SW 1271 (cell line): Measurements from ENCODE around the gene CISD3.
"Not testable (repeated sequence)": the region's sequence is repeated elsewhere in the genome, so short reads cannot be mapped to it uniquely, and the experiment has no call there.

Experiments used
- DNase-seq, 2 experiments: peaks; one replicate each; lab custom pipeline; 2025; lab: John Stamatoyannopoulos, UW

The CISD3 gene

DNA sequence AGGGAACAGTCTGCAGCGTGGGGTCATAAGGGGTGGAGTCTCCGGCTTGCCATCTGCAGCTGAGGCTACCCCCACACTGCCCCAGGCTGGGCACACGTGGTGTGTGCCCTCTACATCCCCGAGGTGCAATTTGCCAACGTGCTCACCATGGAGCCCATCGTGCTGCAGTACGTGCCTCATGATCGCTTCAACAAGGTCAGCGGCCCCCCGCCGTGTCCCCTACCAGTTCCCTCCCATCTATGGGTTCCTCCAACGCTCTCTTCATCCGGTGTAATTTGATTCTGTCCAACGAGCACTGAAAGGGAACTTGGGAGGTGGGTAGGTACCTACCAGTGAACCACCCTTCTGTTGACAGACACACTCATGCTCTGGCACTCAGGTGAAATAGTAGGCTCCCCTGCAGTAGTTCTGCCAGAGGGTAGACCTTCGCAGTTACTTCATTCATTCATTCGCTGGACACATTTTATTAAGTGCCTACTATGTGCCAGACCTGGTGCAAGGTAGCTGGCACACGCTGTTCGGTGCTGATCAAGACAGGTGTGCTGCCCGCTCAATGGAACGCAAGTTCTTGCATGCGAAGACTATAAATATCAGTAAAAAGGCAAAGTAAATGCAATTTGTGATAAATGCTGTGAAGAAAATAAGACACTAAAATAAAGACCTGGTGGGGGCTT lies 22.3 kb upstream of the CISD3 start:
- DNase-seq = no peak

DNA sequence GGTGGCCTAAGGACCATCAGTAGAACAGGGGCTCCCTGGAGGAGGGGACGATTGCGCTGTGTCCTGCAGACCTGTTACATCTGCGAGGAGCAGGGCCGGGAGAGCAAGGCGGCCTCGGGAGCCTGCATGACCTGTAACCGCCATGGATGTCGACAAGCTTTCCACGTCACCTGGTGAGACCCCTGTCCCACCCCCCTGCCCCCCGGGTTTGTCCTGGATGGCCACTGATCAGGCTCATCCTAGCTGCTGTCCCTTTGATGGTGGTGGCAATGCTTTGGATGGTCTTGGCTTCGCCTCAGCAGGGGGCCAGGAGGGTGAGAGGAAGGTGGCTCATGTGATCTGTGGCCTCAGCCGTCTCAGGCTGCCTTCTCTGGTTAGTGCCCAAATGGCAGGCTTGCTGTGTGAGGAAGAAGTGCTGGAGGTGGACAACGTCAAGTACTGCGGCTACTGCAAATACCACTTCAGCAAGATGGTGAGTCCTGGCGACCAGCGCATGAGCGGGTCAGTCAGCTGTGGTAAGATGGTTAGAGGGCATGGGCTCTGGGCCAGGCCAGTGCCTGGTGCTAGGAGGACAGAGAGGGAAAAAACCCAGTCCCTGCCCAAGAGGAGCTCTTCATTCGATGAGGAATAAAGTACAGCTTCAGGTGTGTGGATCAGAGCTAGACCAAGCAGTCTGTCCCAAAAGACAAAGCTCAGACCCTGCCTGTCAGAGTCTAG lies 20.9 kb upstream of the CISD3 start:
- no peak for DNase-seq

DNA sequence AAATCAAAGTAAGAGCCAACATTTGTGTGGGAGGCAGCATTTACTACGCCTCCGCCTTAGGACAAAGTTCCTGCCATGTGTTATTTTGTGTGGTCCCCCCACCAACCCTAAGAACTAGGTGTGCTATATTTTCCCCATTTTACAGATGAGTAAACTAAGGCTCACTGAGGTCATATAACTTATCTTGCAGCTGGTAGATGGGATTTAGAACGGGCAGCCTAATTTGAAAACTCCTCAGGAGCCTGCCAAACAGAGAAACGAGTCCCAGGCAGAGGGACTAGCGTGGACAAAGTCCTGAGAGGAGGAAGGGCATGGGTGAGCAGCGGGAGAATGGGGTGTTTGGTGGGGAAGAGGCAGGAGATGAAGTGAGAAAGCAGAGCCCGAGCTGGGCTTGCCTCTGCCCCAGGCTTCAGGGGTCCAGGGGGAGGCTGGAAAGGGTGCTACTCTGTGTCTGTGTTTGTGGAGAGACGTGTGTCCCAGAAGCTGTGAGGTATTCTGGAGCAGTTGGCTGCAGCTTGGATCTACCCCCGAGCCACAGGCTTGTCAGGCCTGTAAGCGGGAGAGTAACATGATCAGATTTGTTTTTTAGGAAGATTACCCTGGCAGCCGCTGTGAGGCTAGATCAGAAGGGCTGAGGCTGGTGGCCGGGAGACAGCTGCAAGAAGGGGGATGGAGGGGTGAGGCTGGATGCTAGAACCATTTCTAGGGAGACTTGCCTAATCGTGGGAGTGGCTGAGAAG lies 20.1 kb upstream of the CISD3 start:
- DNase-seq = no peak

DNA sequence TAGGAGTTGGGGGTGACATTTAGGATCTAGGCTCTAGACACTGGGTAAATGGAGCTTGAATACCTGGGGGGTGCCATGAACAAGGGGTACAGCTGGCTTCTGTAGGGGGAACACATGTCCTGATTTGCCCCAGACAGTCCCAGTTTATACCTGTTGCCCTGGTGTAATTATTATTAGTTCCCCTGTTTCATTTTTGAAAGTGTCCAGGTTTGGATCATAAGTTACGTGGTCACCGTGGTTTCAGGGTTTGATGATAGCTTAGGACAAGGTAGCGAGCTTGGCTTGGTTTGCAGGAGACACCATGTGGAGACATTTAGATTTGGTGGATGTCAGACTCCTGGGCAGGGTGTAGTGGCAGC lies 19.6 kb upstream of the CISD3 start:
- no peak for DNase-seq

DNA sequence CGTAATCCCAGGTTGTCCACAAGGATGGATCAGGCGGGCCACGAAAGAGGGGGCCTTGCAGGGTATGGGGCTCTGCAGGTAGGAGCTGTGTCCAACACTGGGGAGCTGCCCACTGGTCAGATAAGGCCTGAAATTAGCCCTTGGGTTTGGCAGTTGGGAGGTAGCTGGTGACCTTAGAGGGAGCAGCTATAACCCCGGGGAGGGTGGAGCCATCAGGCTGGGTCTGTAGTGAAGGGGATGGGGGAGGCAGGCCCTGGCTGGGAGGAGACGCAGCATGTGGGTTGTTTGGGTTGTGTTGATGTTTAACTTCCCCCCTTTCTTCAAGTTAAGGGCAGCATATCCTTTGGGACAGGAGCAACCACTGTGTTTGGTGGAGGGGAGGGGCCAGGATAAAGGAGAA lies 19.2 kb upstream of the CISD3 start:
- DNase-seq = no peak

DNA sequence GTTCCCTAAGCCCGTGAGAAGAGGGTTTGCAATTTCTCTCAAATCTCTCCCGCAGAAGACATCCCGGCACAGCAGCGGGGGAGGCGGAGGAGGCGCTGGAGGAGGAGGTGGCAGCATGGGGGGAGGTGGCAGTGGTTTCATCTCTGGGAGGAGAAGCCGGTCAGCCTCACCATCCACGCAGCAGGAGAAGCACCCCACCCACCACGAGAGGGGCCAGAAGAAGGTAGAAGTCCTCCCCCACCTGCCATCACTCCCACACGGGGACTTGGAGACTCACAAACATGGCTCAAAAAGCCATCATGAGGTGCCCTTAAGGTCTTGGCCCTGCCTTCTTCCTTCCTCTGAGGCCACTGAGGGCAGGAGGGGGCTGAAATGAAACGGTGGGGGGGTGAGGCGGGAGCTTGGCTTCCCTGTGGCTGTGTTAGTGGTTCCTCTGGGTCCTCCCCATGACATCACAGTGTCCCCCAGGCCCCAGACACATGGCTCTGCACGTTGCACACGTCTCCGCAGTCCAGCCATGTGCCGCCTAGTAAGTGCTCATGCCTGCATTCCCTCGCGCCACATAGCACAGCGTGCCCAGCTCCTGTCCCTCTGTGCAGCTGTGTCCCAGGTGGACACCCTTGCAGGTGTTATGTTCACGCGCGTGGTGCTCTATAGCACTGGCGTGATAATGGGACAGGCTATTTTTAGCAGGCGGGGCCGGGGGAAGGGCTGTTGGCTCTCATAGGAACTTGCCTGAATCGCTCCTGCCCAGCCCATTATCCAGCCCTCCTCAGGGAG lies 18.2 kb upstream of the CISD3 start:
- DNase-seq = no peak

DNA sequence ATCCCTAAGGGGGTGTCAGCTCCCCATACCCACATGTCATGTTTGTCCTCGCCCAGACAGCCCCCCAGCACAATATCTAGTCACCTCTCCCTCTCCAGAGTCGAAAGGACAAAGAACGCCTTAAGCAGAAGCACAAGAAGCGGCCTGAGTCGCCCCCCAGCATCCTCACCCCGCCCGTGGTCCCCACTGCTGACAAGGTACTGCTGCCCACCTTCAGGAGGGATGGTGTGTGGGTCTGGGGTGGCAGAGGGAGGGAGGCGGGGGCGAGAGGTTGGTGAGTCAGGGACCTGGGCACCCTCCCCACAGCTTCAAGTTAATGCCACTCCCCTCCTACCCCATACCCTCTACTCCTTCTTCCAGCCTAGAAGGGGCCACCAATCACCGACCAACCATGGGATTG lies 17.5 kb upstream of the CISD3 start:
- DNase-seq = no peak

DNA sequence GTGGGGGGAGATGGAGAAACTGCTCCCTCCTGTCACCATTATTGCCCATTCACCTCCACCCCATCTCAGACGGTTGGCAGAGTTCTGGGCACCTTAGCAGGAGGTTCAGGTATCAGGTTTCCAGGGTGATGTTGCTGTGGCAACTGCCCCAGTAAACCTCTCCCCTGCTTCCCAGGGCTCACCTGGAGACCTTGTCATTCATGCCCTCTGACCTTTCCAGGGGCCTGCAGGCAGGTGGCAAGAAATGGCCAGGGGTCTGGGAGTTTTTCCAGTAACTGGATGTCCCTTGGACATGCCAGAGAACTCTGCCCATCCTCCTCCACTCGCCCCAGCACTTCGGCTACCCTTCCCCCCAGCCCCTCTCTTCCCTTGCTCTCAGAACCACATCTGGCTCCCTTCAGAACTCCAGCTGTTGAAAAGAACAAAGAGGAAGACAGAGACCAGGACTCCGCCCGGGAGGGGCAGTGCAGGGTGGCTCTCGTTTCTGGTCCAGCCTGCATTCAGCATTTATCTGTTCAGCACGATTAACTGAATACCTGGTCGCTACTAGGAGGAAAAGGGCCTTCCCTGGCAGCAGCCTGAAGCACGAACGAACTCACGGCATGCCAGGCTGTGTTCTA lies 16.6 kb upstream of the CISD3 start:
- DNase-seq = no peak

DNA sequence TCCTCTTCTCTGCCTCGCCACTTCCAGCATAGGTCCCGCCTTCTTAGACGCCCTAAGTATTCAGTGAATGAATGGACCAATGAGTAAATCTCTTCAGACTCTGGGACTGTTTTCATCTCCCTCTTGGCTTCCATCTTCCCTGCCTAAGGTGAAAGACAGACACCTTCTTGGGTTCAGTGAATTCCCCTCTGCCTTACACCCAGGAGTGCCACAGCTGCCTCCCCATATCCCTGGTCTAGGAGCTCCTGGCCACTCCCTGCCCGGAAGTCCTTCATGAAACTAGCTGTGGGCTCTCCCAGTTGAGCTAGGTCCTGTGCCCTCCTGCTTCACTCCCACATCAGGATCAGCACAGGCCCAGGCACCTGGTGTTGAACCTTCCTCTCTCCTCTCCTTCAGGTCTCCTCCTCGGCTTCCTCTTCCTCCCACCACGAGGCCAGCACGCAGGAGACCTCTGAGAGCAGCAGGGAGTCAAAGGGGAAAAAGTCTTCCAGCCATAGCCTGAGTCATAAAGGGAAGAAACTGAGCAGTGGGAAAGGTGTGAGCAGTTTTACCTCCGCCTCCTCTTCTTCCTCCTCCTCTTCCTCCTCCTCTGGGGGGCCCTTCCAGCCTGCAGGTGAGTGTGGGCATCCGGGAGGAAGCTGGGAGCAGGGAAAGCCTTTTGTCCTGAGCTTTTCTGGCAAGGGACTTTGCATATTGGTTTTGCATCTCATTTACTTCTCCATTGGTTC lies 14.8 kb upstream of the CISD3 start:
- DNase-seq = no peak

DNA sequence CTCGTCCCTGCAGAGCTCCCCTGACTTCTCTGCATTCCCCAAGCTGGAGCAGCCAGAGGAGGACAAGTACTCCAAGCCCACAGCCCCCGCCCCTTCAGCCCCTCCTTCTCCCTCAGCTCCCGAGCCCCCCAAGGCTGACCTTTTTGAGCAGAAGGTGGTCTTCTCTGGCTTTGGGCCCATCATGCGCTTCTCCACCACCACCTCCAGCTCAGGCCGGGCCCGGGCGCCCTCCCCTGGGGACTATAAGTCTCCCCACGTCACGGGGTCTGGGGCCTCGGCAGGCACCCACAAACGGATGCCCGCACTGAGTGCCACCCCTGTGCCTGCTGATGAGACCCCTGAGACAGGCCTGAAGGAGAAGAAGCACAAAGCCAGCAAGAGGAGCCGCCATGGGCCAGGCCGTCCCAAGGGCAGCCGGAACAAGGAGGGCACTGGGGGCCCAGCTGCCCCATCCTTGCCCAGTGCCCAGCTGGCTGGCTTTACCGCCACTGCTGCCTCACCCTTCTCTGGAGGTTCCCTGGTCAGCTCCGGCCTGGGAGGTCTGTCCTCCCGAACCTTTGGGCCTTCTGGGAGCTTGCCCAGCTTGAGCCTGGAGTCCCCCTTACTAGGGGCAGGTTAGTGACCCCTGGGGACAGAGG lies 13.7 kb upstream of the CISD3 start:
- no peak for DNase-seq

DNA sequence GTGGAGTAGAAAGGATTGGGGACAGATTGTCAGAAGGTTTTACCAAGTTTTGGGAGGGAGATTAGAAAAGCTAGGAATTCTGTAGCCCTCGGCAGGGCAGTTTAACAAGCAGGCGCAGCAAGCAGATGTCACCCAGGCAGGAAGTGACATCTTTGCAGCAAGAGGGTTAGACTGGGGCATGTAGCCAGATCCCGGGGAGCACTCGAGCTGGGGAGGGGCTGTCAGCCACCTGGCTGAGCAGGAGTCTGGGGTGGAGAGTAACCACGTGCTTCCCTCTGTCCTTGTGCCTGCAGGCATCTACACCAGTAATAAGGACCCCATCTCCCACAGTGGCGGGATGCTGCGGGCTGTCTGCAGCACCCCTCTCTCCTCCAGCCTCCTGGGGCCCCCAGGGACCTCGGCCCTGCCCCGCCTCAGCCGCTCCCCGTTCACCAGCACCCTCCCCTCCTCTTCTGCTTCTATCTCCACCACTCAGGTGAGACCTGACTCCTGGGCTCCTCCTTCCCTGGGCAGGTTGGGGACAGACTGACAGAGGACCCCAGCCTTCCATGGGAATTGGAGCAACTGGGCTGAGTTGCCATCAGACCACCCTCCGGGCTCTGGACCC lies 12.9 kb upstream of the CISD3 start:
- DNase-seq = no peak

DNA sequence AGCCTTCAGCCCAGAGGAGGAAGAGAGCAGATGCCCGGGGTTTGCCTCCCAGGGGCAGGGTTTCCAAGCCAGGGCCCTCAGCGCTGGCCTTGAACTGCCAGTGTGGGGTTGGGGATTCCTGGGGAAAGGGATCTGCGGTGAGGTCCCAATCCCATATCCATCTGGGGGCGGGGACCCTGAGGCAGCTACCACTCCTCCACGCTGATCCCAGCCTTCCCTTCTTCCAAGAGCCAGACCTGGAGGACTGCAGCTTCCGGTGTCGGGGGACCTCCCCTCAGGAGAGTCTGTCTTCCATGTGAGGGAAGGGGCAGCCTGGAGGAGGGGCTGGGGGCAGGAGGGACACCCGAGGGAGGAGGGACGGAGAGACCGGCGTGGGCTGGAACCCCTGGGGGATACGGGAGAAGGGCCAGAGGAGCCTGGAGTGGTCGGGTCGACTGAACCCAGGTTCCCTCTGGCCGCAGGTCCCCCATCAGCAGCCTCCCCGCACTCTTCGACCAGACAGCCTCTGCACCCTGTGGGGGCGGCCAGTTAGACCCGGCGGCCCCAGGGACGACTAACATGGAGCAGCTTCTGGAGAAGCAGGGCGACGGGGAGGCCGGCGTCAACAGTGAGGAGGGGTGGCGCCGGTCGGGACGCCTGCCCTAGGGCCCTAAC lies 10.7 kb upstream of the CISD3 start:
- DNase-seq = no peak

DNA sequence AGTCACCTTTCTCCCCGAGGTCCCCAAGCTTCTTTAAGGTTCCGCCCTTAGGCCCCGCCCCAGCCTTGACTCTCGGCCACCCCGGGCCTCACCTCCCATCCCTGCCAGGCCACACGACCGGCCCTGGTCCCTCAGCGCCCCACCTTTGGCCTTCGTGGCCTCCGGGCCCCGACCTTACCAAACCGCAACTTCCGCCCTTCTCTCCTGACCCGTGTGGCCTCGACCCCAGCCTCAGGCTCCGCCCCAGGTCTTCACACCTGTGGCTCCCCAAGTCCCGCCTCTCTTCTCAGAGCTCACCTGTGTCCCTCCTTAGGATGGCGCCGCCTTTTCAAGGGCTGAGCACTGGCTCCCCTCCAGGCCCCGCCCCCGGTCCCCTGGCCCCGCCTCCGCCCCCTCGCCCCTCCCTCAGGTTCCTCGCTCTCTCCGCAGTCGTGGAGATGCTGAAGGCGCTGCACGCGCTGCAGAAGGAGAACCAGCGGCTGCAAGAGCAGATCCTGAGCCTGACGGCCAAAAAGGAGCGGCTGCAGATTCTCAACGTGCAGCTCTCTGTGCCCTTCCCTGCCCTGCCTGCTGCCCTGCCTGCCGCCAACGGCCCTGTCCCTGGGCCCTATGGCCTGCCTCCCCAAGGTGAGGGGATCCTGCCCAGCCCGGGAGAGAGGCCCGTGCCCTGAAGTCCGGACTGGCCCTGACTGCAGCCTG lies 10.0 kb upstream of the CISD3 start:
- no peak for DNase-seq

DNA sequence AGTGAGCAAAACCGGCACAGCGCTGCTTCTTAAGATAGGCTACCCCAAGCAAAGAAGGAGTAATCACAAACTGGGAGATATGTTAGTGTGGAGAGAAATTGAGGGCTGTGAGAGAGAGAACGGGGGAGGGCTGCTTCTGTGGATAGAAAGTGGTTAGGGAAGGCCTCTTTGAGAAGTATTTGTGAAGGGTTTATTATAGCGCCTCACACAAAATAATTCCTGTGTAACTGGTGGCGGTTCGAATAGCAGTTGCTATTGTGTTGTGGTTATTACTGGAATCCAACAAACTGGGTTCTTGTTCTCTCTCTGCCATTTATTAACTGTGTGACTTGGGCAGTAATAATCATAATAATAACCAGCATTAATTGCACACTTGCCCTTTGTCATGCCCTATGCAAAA lies 9.2 kb upstream of the CISD3 start:
- DNase-seq = no peak

DNA sequence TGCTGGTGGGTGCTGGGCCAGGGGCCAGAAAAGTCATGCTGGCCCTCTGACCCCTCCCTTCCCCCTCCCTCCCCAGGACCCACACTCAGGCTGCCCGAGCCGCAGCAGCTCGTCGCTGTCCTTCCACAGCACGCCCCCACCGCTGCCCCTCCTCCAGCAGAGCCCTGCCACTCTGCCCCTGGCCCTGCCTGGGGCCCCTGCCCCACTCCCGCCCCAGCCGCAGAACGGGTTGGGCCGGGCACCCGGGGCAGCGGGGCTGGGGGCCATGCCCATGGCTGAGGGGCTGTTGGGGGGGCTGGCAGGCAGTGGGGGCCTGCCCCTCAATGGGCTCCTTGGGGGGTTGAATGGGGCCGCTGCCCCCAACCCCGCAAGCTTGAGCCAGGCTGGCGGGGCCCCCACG lies 8.3 kb upstream of the CISD3 start:
- no peak for DNase-seq

DNA sequence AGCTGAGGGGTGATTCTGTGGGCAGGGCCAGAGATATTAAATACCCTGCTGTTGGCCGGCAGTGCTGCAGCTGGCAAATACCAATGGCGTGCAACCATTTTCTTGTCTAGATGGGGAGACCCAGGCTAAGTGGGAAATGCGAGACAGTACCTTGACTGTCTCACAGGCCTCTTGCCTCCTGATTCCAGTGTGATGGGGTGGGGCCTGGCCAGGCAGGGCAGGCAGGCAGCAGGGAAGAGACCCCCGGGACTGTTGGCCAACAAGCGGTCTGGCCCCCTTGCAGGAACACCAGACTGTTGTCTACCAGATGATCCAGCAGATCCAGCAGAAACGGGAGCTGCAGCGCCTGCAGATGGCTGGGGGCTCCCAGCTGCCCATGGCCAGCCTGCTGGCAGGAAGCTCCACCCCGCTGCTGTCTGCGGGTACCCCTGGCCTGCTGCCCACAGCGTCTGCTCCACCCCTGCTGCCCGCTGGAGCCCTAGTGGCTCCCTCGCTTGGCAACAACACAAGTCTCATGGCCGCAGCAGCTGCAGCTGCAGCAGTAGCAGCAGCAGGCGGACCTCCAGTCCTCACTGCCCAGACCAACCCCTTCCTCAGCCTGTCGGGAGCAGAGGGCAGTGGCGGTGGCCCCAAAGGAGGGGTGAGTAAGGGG lies 5.7 kb upstream of the CISD3 start:
- no peak for DNase-seq

DNA sequence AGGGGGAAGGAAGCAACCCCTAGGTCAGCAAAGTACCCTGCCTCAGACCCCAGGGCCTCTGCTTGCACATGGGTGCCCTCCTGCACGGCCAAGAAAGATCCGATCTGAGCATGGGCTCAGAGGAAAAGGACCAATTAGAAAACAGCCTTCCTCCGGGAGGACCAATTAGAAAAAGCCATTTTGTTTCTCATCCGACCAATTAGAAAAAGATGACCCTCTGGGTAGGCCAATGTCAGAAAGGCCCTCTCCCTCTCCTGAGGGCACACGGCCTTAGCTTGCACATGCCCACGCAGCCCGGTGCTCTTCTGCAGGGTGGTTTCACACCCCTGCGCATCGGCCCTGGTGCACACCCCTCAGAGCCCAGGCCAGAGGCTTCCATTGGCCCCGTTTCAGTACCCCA lies 5.1 kb upstream of the CISD3 start:
- no peak for DNase-seq

DNA sequence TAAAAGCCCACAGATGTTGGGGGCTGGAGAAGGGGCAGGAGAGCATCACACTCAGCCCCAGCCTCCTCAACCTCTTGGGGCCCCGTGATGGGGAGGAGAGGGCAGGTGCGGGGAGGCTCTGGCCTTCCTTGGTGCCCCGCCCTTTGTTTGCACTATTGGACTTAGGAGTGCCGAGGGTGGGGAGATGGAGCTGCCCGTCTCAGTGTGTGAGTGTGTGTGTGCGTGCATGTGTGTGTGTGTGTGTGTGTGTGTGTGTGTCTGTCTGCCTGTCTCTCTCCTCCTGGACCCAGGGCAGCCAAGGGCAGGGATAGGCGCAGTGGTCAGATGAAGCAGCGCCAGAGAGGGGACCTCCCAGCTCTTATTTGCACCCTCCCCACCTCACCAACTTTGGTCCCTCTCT lies 4.0 kb upstream of the CISD3 start:
- not testable (repeated sequence) for DNase-seq

DNA sequence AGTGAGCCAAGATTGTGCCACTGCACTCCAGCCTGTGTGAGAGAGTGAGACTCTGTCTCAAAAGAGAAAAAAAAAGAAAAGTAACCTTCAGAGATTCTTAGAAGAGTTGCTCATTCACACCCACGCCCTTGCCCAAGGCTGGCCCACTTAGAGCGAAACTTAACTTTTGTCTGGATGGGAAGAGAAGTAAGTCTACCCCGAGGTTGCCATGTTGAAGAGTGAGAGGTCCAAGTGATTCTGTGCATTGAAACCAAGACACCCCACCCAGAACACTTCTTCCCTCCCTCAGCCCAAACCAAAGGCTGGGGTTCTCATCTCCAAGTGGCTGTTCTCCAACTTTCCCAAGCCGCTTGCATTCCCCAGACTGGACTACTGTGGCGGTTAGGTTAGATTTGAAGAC lies 2.4 kb upstream of the CISD3 start:
- no peak for DNase-seq
